SK-N-SH treated with all-trans-retinoic acid at 6 μM for 48 hours (cell line): ENCODE data around the gene C1QTNF9B.
A peak's percentile ranks its signal among the peaks of the same experiment; 100 is the strongest.
"Not testable (repeated sequence)": the region's sequence is repeated elsewhere in the genome, so short reads cannot be mapped to it uniquely, and the experiment has no call there.

Experiments
- ATAC-seq: fragments of 200-7000 bp; cut with Tn5 transposase; 3 replicates; pipeline ENCODE4 v1.9.1; 2020; ENCODE audit warnings: mild to moderate bottlenecking, moderate library complexity
- ARNTL ChIP-seq: fragments of 450-650 bp; formaldehyde crosslinking; IDR thresholded peaks from 2 replicates; pipeline ENCODE4 v1.5.0; 2020; ENCODE audit warnings: low read depth, mild to moderate bottlenecking, moderate library complexity, borderline replicate concordance
- CSDC2 ChIP-seq: fragments of 250-450 bp; sonication (Bioruptor Pico); IDR thresholded peaks from 2 replicates; pipeline ENCODE4 v1.5.0; 2020; ENCODE audit warnings: mild to moderate bottlenecking, moderate library complexity
- GLIS3 ChIP-seq: fragments of 250-450 bp; sonication (Bioruptor Pico); IDR thresholded peaks from 2 replicates; pipeline ENCODE4 v1.5.0; 2020; ENCODE audit warnings: mild to moderate bottlenecking, moderate library complexity
- ISL1 ChIP-seq: fragments of 250-450 bp; sonication (Bioruptor Pico); IDR thresholded peaks from 2 replicates; pipeline ENCODE4 v2.1.2; 2022; ENCODE audit warnings: mild to moderate bottlenecking, moderate library complexity
- OSR1 ChIP-seq: fragments of 250-450 bp; sonication (Bioruptor Pico); IDR thresholded peaks from 2 replicates; pipeline ENCODE4 v1.8.0; 2022; ENCODE audit warnings: moderate library complexity, mild to moderate bottlenecking, inconsistent platforms
- PPARA ChIP-seq: fragments of 250-450 bp; sonication (Bioruptor Pico); IDR thresholded peaks from 2 replicates; pipeline ENCODE4 v1.5.0; 2020; ENCODE audit warnings: mild to moderate bottlenecking, borderline replicate concordance
- RARB ChIP-seq: fragments of 250-450 bp; sonication (Bioruptor Pico); IDR thresholded peaks from 2 replicates; pipeline ENCODE4 v1.8.0; 2021; ENCODE audit warnings: mild to moderate bottlenecking, moderate library complexity
- SNAI2 ChIP-seq: fragments of 250-450 bp; sonication (Bioruptor Pico); IDR thresholded peaks from 2 replicates; pipeline ENCODE4 v1.5.0; 2020; ENCODE audit warnings: mild to moderate bottlenecking, moderate library complexity
- TCF4 ChIP-seq: fragments of 250-450 bp; sonication (Bioruptor Pico); IDR thresholded peaks from 2 replicates; pipeline ENCODE4 v1.8.0; 2021; ENCODE audit warnings: mild to moderate bottlenecking, moderate library complexity, borderline replicate concordance
- TOX ChIP-seq: fragments of 250-450 bp; sonication (Bioruptor Pico); IDR thresholded peaks from 2 replicates; pipeline ENCODE4 v1.8.0; 2021; ENCODE audit warnings: mild to moderate bottlenecking, moderate library complexity, borderline replicate concordance
- ZC3H10 ChIP-seq: fragments of 250-450 bp; sonication (Bioruptor Pico); IDR thresholded peaks from 2 replicates; pipeline ENCODE4 v1.5.1; 2021; ENCODE audit warnings: mild to moderate bottlenecking, moderate library complexity
- ZFP3 ChIP-seq: fragments of 250-450 bp; sonication (Bioruptor Pico); IDR thresholded peaks from 2 replicates; pipeline ENCODE4 v1.5.0; 2020; ENCODE audit warnings: mild to moderate bottlenecking, moderate library complexity
- ZFP30 ChIP-seq: fragments of 450-650 bp; formaldehyde crosslinking; IDR thresholded peaks from 2 replicates; pipeline ENCODE4 v1.5.0; 2022; ENCODE audit warnings: mild to moderate bottlenecking, moderate library complexity
- ZNF565 ChIP-seq: fragments of 450-650 bp; formaldehyde crosslinking; conservative IDR thresholded peaks from 2 replicates; pipeline ENCODE4 v1.5.0; 2020; ENCODE audit warnings: low read depth, mild to moderate bottlenecking, moderate library complexity
- ZNF70 ChIP-seq: fragments of 450-650 bp; formaldehyde crosslinking; IDR thresholded peaks from 2 replicates; pipeline ENCODE4 v1.5.0; 2020; ENCODE audit warnings: mild to moderate bottlenecking, moderate library complexity
- ZNF8 ChIP-seq: fragments of 450-650 bp; formaldehyde crosslinking; IDR thresholded peaks from 2 replicates; pipeline ENCODE4 v1.5.0; 2020; ENCODE audit warnings: mild to moderate bottlenecking, moderate library complexity
- TF ChIP-seq, protein P1 (sequence below): fragments of 250-450 bp; sonication (Bioruptor Pico); IDR thresholded peaks from 2 replicates; pipeline ENCODE4 v1.8.0; 2020; ENCODE audit warnings: mild to moderate bottlenecking, moderate library complexity, borderline replicate concordance
- TF ChIP-seq, protein P2 (sequence below): fragments of 250-450 bp; sonication (Bioruptor Pico); IDR thresholded peaks from 2 replicates; pipeline ENCODE4 v1.5.1; 2020; ENCODE audit warnings: low read depth, mild to moderate bottlenecking, moderate library complexity
- TF ChIP-seq, protein P3 (sequence below): fragments of 250-450 bp; sonication (Bioruptor Pico); IDR thresholded peaks from 2 replicates; pipeline ENCODE4 v1.5.0; 2020; ENCODE audit warnings: mild to moderate bottlenecking, moderate library complexity
- TF ChIP-seq, protein P4 (sequence below): fragments of 250-450 bp; sonication (Bioruptor Pico); IDR thresholded peaks from 2 replicates; pipeline ENCODE4 v1.8.0; 2021; ENCODE audit warnings: low read depth, mild to moderate bottlenecking, moderate library complexity, borderline replicate concordance
- TF ChIP-seq, protein P5 (sequence below): fragments of 250-450 bp; sonication (Bioruptor Pico); IDR thresholded peaks from 2 replicates; pipeline ENCODE4 v1.5.1; 2021; ENCODE audit warnings: mild to moderate bottlenecking, moderate library complexity

The C1QTNF9B gene

DNA sequence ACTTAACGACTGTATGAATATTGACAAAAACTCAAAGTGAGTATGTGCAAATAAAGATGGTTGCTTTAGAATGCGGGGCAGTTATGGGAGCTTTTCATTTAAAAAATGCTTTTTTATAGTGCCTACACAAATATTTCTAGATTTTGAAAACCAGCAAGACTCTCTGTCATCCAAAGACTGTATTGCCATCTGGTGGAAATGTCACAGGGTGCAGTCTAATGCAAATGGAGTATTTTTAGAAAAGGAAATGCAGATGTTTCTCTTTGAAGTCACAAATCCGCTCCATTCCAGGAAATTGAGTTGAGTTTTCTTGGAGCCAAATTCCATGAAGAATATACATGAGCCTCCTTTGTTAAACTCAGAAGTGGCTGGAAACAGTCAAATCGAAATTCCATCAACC, 2.3 kb upstream of the C1QTNF9B start:
- TF ChIP-seq ZFP3 (CRISPR knock-in tag) (no peak), ARNTL (CRISPR knock-in tag) (no peak), ZNF8 (no peak), CSDC2 (CRISPR knock-in tag) (no peak), ZFP30 (no peak), ISL1 (CRISPR knock-in tag) (no peak), TOX (CRISPR knock-in tag) (no peak), TCF4 (no peak), GLIS3 (CRISPR knock-in tag) (no peak), ZC3H10 (no peak), RARB (no peak), SNAI2 (CRISPR knock-in tag) (no peak)
- TF ChIP-seq, protein P1, sequence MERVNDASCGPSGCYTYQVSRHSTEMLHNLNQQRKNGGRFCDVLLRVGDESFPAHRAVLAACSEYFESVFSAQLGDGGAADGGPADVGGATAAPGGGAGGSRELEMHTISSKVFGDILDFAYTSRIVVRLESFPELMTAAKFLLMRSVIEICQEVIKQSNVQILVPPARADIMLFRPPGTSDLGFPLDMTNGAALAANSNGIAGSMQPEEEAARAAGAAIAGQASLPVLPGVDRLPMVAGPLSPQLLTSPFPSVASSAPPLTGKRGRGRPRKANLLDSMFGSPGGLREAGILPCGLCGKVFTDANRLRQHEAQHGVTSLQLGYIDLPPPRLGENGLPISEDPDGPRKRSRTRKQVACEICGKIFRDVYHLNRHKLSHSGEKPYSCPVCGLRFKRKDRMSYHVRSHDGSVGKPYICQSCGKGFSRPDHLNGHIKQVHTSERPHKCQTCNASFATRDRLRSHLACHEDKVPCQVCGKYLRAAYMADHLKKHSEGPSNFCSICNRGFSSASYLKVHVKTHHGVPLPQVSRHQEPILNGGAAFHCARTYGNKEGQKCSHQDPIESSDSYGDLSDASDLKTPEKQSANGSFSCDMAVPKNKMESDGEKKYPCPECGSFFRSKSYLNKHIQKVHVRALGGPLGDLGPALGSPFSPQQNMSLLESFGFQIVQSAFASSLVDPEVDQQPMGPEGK (CRISPR knock-in tag): no peak
- TF ChIP-seq, protein P2, sequence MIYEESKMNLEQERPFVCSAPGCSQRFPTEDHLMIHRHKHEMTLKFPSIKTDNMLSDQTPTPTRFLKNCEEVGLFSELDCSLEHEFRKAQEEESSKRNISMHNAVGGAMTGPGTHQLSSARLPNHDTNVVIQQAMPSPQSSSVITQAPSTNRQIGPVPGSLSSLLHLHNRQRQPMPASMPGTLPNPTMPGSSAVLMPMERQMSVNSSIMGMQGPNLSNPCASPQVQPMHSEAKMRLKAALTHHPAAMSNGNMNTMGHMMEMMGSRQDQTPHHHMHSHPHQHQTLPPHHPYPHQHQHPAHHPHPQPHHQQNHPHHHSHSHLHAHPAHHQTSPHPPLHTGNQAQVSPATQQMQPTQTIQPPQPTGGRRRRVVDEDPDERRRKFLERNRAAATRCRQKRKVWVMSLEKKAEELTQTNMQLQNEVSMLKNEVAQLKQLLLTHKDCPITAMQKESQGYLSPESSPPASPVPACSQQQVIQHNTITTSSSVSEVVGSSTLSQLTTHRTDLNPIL (CRISPR knock-in tag): no peak
- TF ChIP-seq, protein P3, sequence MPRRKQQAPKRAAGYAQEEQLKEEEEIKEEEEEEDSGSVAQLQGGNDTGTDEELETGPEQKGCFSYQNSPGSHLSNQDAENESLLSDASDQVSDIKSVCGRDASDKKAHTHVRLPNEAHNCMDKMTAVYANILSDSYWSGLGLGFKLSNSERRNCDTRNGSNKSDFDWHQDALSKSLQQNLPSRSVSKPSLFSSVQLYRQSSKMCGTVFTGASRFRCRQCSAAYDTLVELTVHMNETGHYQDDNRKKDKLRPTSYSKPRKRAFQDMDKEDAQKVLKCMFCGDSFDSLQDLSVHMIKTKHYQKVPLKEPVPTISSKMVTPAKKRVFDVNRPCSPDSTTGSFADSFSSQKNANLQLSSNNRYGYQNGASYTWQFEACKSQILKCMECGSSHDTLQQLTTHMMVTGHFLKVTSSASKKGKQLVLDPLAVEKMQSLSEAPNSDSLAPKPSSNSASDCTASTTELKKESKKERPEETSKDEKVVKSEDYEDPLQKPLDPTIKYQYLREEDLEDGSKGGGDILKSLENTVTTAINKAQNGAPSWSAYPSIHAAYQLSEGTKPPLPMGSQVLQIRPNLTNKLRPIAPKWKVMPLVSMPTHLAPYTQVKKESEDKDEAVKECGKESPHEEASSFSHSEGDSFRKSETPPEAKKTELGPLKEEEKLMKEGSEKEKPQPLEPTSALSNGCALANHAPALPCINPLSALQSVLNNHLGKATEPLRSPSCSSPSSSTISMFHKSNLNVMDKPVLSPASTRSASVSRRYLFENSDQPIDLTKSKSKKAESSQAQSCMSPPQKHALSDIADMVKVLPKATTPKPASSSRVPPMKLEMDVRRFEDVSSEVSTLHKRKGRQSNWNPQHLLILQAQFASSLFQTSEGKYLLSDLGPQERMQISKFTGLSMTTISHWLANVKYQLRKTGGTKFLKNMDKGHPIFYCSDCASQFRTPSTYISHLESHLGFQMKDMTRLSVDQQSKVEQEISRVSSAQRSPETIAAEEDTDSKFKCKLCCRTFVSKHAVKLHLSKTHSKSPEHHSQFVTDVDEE: no peak
- TF ChIP-seq, protein P4, sequence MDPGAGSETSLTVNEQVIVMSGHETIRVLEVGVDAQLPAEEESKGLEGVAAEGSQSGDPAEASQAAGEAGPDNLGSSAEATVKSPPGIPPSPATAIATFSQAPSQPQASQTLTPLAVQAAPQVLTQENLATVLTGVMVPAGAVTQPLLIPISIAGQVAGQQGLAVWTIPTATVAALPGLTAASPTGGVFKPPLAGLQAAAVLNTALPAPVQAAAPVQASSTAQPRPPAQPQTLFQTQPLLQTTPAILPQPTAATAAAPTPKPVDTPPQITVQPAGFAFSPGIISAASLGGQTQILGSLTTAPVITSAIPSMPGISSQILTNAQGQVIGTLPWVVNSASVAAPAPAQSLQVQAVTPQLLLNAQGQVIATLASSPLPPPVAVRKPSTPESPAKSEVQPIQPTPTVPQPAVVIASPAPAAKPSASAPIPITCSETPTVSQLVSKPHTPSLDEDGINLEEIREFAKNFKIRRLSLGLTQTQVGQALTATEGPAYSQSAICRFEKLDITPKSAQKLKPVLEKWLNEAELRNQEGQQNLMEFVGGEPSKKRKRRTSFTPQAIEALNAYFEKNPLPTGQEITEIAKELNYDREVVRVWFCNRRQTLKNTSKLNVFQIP: no peak
- TF ChIP-seq, protein P5, sequence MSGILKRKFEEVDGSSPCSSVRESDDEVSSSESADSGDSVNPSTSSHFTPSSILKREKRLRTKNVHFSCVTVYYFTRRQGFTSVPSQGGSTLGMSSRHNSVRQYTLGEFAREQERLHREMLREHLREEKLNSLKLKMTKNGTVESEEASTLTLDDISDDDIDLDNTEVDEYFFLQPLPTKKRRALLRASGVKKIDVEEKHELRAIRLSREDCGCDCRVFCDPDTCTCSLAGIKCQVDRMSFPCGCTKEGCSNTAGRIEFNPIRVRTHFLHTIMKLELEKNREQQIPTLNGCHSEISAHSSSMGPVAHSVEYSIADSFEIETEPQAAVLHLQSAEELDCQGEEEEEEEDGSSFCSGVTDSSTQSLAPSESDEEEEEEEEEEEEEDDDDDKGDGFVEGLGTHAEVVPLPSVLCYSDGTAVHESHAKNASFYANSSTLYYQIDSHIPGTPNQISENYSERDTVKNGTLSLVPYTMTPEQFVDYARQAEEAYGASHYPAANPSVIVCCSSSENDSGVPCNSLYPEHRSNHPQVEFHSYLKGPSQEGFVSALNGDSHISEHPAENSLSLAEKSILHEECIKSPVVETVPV (CRISPR knock-in tag): no peak
- peak; percentile 73 for ATAC-seq

DNA sequence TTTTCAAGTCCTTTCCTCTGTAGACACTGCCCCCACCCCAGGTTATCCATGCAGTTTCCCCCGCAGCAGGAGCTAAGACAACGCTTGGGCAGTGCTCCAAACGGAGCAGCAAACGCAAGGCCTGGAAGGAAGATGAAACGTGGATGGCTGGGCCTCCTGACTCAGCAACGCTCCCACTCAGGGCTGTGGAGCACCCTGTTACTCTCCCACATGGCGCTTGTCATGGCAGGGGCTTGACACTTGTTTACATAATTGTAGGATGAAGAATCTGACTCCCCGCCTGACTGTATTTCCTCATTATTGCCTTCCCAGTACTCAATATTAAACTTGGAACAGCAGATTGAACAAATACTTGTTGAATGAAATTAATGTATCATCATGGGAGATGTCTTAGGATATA, 799 bp upstream of the C1QTNF9B start:
- ATAC-seq: no peak
- TF ChIP-seq, protein P1 (CRISPR knock-in tag): no peak
- TF ChIP-seq ZFP30 (no peak), ZFP3 (CRISPR knock-in tag) (no peak), TOX (CRISPR knock-in tag) (no peak), ZNF70 (CRISPR knock-in tag) (no peak), ZNF565 (CRISPR knock-in tag) (no peak), ZC3H10 (no peak), GLIS3 (CRISPR knock-in tag) (no peak), ZNF8 (no peak), PPARA (no peak), OSR1 (CRISPR knock-in tag) (no peak)
- TF ChIP-seq, protein P5 (CRISPR knock-in tag): no peak

DNA sequence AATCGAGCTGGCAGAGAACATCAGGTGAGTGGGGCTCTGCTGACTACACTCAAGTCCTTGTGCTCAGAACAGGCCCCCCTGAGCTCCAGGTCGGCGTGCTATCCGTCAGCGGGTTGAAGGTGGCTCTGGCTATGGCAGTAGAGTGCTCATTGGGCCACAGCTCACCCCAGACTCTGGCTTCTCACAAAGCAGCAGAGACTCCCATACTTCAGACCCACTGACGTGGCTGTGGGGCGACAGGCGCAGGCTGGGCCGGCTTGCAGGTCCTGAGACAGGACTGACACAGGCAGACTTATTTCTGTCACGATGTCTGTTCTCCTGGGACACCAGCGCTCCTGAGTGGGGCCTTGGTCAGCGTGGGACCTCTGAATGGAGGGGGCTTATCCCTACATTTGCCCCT, 2.6 kb downstream of the C1QTNF9B start:
- not testable (repeated sequence) for ATAC-seq

DNA sequence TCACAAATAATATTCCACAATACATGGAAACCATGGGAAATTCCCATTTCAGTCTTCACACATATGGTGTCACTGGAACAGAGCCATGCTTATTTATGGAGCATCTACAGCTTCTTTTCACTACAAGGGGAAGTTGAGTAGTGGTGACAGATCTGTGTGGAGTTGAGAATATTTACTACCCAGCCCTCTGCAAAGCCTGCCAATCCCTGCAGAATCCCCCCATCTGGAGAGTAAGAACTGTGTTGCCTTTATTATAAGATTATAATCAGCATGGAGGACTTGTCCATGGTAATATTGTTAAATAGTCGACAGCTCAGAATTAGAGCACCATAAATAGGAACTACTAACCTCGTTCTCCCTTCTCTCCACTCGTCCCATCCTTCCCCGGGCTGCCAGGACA, 3.5 kb downstream of the C1QTNF9B start:
- not testable (repeated sequence) for ATAC-seq
